IPS-NIHi7 (cell line): ENCODE data around the gene CNOT6.
A peak's percentile ranks its signal among the peaks of the same experiment; 100 is the strongest.

Source experiments
- DNase-seq: peaks from one replicate; pipeline ENCODE4 v3.0.0; 2012; ENCODE audit warnings: mixed read lengths; ENCODE audit errors: extremely low spot score

The CNOT6 gene

GRCh38 chr5:180600554-180601041 lies 106.4 kb downstream of the CNOT6 start:
- peak; percentile 9 for DNase-seq

- peak; percentile 5 for DNase-seq
Observed at GRCh38 chr5:180601591-180602480, 107.7 kb downstream of the CNOT6 start.

GRCh38 chr5:180602481-180603075 lies 108.4 kb downstream of the CNOT6 start:
- DNase-seq, result no peak

- DNase-seq, result no peak
Observed at GRCh38 chr5:180603076-180603594, 109.0 kb downstream of the CNOT6 start.

GRCh38 chr5:180604271-180604670 lies 110.1 kb downstream of the CNOT6 start:
- DNase-seq, result no peak

- DNase-seq, result peak; percentile 81
Observed at GRCh38 chr5:180605554-180606214, 111.5 kb downstream of the CNOT6 start.

GRCh38 chr5:180606215-180606785 lies 112.1 kb downstream of the CNOT6 start:
- DNase-seq, result no peak

GRCh38 chr5:180607861-180608571 lies 113.8 kb downstream of the CNOT6 start:
- no peak for DNase-seq

- no peak for DNase-seq
Observed at GRCh38 chr5:180608572-180609310, 114.6 kb downstream of the CNOT6 start.

- DNase-seq, result no peak
Observed at GRCh38 chr5:180609386-180609785, 115.2 kb downstream of the CNOT6 start.

GRCh38 chr5:180609817-180610550 lies 115.8 kb downstream of the CNOT6 start:
- no peak for DNase-seq

- DNase-seq, result peak; percentile 66
Observed at GRCh38 chr5:180611140-180611850, 117.1 kb downstream of the CNOT6 start.

- no peak for DNase-seq
Observed at GRCh38 chr5:180612683-180613082, 118.5 kb downstream of the CNOT6 start.

GRCh38 chr5:180613188-180613813 lies 119.1 kb downstream of the CNOT6 start:
- DNase-seq, result no peak

GRCh38 chr5:180613814-180614188 lies 119.6 kb downstream of the CNOT6 start:
- DNase-seq, result no peak

- no peak for DNase-seq
Observed at GRCh38 chr5:180618487-180618828, 124.3 kb downstream of the CNOT6 start.

- peak; percentile 92 for DNase-seq
Observed at GRCh38 chr5:180618829-180619562, 124.8 kb downstream of the CNOT6 start.

GRCh38 chr5:180619563-180619915 lies 125.4 kb downstream of the CNOT6 start:
- no peak for DNase-seq
